ENCODE data around the gene HES4. TPM values are rescaled to one million over a fixed set of nuclear protein-coding genes. Genes with fewer than 3 reads are reported as not detected.

HES4 gene
- total and polyA plus RNA-seq, 2 donors (not counting 3 experiments of a cell fraction or from before 2014, with no cell fraction given), result 30.5 to 37.6 TPM

DNA sequence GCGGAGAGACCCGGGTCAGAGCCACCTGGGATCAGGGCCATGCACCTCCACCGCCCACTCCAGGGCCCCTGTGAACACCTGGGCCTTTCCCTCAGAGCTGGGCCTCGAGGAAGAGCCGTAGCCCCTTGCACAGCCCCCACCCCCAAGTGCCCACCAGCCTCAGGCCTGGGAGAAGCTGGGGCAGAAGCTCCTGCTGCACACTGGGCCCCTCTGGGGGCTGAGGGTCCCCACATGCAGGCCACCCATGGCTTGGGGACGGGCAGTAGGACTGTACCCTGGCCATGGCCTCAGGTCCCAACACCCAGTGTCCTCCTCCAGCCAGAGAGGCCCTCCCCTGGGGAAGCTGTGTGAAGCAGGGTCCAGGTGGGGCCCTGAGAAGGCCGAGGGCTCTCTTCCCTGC is 47.3 kb downstream of the HES4 start:
- no TSS peak for BruUV-seq (replicated peaks)
- H3K9me3 ChIP-seq (replicated peaks; ENCODE audit: control insufficient read depth, insufficient read depth, low read length), result no peaks in the 10 kb centered on the region
- no peaks in the 10 kb centered on the region for H3K27me3 ChIP-seq (ENCODE audit: control insufficient read depth in 2 of 2, insufficient read depth in 2 of 2, low read length in 2 of 2)
- no peak for DNase-seq (ENCODE audit: low read depth, low spot score)
- no peak for FAIRE-seq
- intact Hi-C loops (cut with micrococcal nuclease), result no loop called here
- peaks cover 5% of the 10 kb centered on the region for H3K79me2 ChIP-seq (ENCODE audit: control insufficient read depth, insufficient read depth, low read length)
- no peak for TF ChIP-seq POLR2A (IDR thresholded peaks at IDR 0.05; ENCODE audit: low read depth, low read length)
- no peak for TF ChIP-seq FOS (IDR thresholded peaks at IDR 0.05; ENCODE audit: borderline replicate concordance, insufficient read depth, low read length)
- TF ChIP-seq JUN (IDR thresholded peaks at IDR 0.05; ENCODE audit: borderline replicate concordance, insufficient read depth, insufficient read length, low read depth), result no peak
- TF ChIP-seq, protein P1, sequence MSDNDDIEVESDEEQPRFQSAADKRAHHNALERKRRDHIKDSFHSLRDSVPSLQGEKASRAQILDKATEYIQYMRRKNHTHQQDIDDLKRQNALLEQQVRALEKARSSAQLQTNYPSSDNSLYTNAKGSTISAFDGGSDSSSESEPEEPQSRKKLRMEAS (IDR thresholded peaks at IDR 0.05; ENCODE audit: insufficient read depth, insufficient read length), result no peak
- TF ChIP-seq, protein P2, sequence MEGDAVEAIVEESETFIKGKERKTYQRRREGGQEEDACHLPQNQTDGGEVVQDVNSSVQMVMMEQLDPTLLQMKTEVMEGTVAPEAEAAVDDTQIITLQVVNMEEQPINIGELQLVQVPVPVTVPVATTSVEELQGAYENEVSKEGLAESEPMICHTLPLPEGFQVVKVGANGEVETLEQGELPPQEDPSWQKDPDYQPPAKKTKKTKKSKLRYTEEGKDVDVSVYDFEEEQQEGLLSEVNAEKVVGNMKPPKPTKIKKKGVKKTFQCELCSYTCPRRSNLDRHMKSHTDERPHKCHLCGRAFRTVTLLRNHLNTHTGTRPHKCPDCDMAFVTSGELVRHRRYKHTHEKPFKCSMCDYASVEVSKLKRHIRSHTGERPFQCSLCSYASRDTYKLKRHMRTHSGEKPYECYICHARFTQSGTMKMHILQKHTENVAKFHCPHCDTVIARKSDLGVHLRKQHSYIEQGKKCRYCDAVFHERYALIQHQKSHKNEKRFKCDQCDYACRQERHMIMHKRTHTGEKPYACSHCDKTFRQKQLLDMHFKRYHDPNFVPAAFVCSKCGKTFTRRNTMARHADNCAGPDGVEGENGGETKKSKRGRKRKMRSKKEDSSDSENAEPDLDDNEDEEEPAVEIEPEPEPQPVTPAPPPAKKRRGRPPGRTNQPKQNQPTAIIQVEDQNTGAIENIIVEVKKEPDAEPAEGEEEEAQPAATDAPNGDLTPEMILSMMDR (IDR thresholded peaks at IDR 0.05; ENCODE audit: extremely low read depth in 1 of 2, insufficient read depth in 1 of 2, low read depth in 1 of 2, low read length in 2 of 2), result no peak
- no peak for TF ChIP-seq POLR2AphosphoS5 (IDR thresholded peaks at IDR 0.05; ENCODE audit: insufficient read depth, low read depth, low read length)
- TF ChIP-seq GATA2 (IDR thresholded peaks at IDR 0.05; ENCODE audit: insufficient read depth, insufficient read length, low read depth, low read length), result no peak
- no peak for TF ChIP-seq EZH2 (IDR thresholded peaks at IDR 0.05; ENCODE audit: borderline replicate concordance, low read depth, low read length, severe bottlenecking)
- TF ChIP-seq MYC (IDR thresholded peaks at IDR 0.05; ENCODE audit: low read depth, low read length), result no peak
- no peaks in the 10 kb centered on the region for H4K20me1 ChIP-seq (replicated peaks; ENCODE audit: control insufficient read depth, extremely low read depth, insufficient read depth, low read length)
- no peaks in the 10 kb centered on the region for H3K9me1 ChIP-seq (replicated peaks; ENCODE audit: control insufficient read depth, extremely low read depth, insufficient read depth, low read length)
- dilution Hi-C loops (cut with MboI; ENCODE audit: extremely low pct_ligation_motif_present, low sequenced_read_pairs), result no loop called here
- ChIA-PET CTCF (interaction anchor here (1.1 kb wide), 1 partner anchor 11 kb away, joined by 3 read pairs; no protein-coding TSS in a partner anchor), POLR2A (no interaction called here)
- no peak overlapping the region for H3K27ac ChIP-seq (ENCODE audit: insufficient read depth, low read depth, low read length)
- H3K9ac ChIP-seq (replicated peaks; ENCODE audit: extremely low read depth, insufficient read depth, low read length), result no peak overlapping the region
- no peak overlapping the region for H3K4me3 ChIP-seq (replicated peaks in 1 of 3; ENCODE audit: insufficient read depth in 1 of 3, low read depth in 1 of 3, low read length in 3 of 3)
- no peak overlapping the region for H2AFZ ChIP-seq (ENCODE audit: low read depth, low read length)
- no peak overlapping the region for H3K4me2 ChIP-seq (ENCODE audit: insufficient read depth, low read length)
- peaks cover under 1% of the 10 kb centered on the region for H3K4me1 ChIP-seq (ENCODE audit: control insufficient read depth, extremely low read depth, insufficient read depth, low read length)
- H3K36me3 ChIP-seq (ENCODE audit: control insufficient read depth in 2 of 2, extremely low read depth in 1 of 2, insufficient read depth in 2 of 2, low read length in 2 of 2), result peaks cover 0 to 69% of the 10 kb centered on the region in 2 experiments
